Activated CD4-positive, alpha-beta T cell treated with anti-CD3 and anti-CD28 coated beads, Interleukin-2, amount 50 U/mL, for 48 hours (primary cell): ENCODE results near the gene CTDSPL.
"Not testable (repeated sequence)": the region's sequence is repeated elsewhere in the genome, so short reads cannot be mapped to it uniquely, and the experiment has no call there.

Experiments
- DNase-seq, 2 experiments: peaks; one replicate each; pipeline ENCODE4 v3.0.0-alpha.2; 2020

The CTDSPL gene, protein sequence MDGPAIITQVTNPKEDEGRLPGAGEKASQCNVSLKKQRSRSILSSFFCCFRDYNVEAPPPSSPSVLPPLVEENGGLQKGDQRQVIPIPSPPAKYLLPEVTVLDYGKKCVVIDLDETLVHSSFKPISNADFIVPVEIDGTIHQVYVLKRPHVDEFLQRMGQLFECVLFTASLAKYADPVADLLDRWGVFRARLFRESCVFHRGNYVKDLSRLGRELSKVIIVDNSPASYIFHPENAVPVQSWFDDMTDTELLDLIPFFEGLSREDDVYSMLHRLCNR

DNA sequence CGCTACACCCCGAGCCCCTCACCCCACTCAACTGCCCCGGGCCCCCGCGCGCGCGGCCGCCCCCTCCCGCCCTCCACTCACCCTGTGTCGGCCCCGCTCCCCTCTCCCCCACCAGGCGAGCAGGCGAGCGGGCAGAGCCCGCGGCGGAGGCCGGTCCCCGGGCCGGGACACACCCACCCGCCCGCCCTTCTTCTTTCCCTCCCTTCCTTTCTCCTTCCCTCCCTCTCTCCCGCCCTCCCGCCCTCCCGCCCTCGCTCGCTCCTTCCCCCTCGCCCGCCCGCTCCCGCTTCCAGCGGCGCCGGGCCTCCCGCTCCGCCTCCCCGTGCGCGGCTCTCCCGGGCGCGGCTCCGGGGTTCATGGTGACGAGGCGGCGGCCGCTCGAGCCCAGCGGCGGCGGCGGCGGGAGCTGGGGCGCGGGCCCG, at the start of gene CTDSPL:
TSS of gene CTDSPL (plus strand) at position 261 of the 422 bp plus-strand sequence. CDS start 320 bp downstream, outside the sequence.
- peak; percentile 12 to 14 for DNase-seq

DNA sequence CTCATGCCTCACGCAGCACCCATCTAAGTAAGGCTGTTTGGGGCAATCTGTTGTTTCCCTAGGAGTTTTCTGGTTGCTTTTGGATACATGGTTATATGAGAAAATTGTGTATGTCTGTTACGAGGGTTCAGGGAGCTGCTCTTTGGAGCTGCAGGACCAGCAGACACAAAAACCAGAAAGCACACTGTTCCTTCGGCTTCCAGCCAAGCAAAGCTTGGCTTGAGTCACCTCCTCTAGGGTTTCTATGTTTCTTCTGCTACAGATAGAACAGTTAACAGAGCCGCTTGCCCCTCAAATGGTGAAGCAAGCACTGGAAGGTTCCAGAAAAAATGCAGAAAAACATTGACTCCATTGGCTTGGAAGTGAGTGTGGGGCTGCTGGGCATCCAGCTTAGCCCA, 49.2 kb upstream of the CTDSPL start:
- no peak for DNase-seq

DNA sequence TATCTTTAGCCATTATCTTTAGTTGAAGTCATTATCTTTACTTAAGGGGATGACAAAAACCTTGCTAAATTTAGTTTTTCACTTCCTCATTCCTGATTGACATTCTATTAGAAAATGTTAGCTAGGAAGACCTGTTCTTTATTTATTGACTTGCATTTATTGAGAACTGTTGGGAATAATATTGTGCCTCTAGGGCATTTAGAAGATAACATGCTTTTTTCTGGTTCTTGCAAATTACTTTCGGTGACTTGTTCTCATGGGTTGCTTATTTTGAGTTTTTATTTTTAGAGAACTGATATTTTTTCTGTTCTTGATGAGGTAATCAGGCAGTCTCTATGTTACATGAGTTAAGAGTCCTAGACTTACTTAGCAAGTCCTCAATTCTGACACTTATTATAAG, 48.3 kb upstream of the CTDSPL start:
- DNase-seq: no peak

DNA sequence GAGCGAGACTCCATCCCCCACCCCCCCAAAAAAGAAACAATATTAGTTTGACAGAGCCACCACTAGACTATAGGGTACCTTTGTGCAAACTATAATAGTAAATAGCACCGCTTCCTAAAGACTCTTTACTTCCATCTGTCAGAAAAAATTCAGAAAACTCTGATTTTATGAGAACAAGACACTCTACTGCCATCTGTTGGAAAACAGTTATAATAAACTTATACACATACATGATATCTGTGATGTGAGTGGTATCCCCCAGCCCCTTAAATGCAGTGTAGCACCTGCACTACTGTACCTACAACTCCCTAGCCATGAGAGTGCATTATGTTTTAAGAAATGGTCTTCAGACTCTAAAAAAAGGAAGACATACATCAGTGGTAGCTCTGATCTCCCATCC, 47.1 kb upstream of the CTDSPL start:
- DNase-seq: no peak

DNA sequence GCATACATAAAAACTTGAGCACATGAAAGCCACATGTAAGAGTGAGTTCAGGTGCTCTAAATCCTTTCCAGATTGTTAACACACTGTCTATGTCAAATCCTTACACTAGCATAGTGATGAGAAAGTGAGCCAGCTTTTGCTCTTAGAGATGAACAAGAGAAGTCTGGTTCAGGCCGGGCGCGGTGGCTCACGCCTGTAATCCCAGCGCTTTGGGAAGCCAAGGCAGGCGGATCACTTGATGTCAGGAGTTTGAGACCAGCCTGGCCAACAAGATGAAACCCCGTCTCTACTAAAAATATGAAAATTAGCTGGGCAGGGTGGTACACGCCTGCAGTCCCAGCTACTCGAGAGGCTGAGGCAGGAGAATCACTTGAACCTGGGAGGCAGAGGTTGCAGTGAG, 46.5 kb upstream of the CTDSPL start:
- DNase-seq: not testable (repeated sequence)

DNA sequence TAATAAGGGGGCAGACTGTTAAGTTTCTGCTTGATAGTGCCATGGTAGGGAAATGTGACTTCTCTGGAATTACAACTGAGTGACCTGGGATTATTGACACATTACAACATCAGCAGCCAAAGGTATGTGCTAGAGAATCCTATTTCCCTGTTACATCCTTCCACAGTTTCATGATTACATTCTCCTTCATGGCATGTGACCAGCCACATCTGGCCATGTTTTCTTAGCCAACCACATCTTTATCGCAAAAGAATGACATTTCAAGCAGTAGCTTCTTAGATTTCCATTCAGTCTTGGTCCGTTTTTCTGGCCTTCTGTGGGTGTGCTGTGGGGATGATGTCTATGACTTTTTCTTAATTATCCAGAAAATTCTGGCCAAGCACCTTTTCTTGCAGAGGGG, 45.4 kb upstream of the CTDSPL start:
- no peak for DNase-seq

DNA sequence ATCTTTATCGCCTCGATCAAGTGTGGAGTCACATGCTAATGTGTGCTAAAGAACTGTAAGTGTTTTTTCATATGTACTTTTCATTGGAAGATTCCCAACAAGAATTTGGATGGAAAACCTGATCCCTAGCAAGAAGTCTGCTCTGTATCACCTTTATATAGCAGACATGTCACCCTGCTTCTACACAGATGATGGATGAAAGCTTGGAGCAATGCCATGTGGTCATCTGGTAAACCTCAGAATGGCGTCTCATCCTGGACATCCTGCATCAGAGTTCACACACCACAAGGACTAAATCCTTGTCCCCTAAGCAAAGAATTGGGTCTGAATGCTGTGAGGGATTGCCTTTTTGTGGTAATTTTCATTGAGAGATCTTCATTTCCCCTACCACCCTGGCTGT, 42.1 kb upstream of the CTDSPL start:
- DNase-seq: no peak

DNA sequence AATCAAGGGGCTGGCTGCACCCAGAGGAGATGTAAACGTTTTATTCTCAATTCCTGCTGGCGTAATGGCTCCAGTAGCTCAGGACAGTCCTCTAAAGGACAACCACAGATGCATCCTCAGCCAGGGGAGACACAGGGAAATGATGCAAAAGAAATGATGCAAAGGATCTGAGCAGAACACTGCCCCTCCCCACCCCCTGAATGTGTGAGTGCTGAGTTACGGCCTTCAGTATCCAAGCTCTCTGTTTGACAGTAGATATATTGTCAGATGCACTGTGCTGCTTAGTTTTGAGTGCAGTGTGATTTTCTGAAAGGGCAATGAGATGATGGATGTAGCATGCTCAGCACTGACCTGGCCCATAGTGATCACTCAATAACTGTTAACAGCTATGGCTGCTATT, 41.4 kb upstream of the CTDSPL start:
- no peak for DNase-seq

DNA sequence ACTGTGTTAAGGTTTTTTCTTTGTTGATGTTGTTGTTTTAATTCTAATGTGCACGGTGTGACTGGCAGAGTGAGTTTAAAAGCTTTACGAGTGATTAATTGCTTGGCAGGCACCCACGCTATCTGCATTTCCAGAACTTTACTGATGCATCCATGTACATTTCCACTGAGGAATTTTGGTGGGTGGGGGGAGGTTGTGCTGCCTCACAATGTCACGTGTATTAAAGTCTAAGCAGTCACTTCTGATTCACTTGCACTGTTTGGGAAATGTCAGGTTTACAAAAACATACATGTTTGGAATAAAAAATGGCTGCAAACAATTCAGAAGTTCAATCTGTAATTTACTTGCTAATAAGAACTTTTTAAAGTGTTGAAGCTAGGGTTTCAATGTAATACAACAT, 38.5 kb upstream of the CTDSPL start:
- DNase-seq: no peak

DNA sequence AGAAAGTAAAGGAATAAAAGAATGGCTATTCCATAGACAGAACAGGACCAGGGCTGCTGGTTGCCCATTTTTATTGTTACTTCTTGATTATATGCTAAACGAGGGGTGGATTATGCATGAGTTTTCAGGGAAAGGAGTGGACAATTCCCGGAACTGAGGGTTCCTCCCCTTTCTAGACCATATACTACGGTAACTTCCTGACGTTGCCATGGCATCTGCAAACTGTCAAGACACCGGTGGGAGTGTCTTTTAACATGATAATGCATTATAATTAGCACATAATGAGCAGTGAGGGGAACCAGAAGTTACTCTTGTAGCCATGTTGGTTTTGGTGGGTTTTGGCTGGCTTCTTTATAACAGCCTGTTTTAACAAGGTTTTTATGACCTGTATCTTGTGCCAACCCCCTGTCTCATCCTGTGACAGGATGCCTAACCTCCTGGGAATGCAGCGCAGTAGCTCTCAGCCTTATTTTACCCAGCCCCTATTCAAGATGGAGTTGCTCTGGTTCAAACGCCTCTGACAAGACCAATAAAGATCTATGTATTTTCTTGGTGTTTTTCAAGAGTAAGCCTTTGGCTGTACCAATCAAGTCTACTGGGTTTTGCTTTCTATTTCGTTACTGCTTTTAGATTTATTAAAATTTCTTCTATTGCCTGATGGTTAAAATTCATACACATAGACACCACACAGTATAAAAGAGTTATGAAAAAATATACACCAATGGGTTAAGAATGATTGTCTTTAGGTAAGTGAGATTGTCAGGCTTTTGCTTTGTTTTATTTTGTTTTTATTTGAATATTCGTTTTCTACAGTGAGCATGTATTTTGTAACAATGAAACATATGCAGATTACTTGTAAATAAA, 37.4 kb upstream of the CTDSPL start:
- DNase-seq: no peak

DNA sequence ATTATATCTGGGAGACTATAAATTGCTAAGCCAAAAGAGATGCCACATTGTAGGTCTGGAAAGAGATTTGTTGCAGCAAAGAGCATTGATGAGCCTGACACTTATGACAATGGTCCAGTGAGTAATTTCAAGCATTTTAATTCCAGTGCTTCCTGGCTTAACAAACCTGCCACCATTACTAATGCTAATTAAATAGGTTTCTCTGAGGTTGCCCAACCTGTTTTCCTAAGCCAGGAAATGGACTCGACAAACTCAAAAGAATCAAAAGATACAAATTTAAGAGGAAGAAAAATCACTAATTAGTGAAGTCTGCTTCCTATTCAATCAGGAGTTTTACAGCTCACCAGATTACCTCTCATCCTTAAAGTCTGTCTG, 36.7 kb upstream of the CTDSPL start:
- DNase-seq: no peak

DNA sequence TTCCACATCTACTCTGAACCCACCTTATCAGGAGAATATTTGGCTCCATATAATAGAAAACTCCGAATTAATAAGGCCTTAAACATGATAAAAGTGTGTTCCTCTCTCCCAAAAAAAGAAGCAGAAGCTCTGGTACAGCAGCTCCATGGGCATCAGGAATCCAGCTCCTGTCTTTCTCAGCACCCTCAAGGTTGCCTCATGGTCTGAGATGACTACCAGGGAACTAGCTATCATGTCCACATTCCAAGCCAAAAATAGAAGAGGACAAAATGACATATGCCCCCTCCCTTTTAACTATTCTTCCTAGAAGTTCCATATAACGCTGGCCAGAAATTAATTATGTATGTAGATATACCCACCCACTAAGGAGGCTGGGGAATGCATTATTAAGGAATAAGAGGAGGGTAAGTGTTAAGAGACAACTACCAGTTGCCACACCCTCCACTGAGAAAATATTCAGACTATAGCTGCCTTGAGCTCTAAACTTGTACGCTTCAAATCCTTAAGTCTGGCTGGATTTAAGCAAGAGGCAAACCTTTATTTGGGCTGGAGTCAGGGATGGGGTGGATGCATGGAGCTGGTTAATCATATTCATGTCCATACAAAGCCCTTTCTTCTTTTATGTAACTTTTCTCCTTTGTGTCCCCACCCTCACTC, 35.8 kb upstream of the CTDSPL start:
- no peak for DNase-seq

DNA sequence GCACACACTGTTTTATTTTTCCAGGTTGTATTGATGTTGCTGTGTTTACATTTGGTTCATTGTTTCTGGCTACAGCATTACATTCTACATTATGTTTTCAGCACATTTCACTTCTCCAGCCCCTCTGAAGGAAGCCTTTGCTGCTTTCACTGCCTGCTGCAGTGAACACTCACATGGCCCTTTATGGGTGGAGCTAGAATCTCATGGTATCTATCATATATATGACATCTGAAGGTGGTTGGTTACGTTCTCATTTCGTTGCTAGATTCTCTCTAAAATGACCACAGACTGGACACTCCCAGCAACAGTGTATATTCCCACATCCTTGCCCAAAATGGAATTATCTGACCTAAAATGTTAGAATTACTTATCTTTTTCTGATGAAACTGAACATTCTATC, 35.2 kb upstream of the CTDSPL start:
- DNase-seq: no peak

DNA sequence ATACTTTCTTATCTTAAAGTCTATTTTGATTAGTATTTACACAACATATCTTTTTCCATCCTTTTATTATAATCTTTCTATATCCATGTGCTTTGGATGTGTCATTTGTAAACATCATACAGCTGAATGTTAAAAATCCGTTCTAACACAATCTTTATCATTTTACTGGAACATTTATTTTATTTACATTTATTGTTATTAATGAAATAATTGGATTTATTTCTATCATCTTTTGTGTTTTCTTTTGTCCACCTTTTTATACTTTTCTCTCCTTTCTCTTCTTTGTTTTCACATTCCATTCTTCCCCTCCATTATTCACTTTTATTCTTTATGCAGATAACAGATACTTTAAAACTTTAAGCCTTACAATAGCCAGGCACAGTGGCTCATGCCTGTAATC, 34.7 kb upstream of the CTDSPL start:
- DNase-seq: no peak

DNA sequence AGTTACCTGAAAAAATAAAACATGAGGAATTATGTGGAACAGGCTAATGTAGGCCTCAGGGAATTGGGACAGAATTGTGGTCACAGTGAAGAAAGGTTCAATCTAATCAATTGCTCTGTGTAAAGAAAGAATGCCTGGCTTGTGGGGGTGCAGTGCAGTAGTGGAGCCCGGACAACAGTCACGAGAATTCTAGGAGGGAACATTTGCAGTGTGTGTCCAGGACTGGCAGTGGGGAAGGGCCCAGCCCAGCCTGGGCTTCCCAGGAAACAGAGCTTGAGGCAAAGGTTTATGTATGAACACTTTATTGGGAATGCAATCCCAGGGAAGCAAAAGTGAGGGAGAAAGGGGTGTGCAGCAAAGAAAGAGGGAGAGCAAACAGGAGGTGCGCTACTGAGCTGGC, 29.2 kb upstream of the CTDSPL start:
- no peak for DNase-seq

DNA sequence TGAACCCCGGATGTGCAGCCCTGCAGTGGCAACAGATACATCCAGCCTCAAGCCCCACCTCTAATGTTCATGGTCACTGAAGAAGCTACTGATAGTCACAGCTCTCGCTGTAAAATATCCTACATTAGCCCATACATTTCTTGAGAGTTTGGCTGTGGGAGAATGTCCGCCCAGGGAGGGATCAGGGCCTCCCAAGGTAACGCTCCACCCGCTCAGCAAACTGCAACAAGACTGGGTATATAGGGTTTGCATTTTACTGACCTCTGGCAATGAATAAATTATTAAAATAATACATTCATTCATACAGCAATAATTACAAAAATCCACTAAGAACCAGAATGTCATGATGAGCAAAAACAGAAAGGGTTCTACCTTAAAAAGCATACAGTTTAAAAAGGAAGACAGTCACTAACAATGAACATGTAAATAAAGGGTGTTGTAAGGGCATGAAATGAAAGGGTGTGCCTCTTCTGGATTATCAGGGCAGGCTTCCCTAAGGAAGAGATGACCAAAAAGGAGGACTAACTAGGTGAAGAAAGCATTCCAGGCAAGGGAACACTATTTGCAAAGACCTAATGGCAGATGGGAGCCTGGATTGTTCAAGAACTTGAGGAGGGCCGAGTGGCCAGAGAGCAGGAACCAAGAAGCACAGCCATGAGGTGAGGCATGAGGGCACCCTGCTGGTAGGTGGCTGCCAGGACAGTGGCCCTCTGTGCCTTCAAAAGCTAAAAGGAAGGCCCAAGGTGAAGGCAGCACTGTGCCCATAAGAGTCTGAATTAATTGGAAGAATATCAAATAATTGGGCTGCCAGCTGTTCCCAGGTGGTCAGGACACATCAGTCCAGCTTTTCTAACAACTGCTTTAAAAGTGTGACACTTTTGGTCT, 28.1 kb upstream of the CTDSPL start:
- no peak for DNase-seq

DNA sequence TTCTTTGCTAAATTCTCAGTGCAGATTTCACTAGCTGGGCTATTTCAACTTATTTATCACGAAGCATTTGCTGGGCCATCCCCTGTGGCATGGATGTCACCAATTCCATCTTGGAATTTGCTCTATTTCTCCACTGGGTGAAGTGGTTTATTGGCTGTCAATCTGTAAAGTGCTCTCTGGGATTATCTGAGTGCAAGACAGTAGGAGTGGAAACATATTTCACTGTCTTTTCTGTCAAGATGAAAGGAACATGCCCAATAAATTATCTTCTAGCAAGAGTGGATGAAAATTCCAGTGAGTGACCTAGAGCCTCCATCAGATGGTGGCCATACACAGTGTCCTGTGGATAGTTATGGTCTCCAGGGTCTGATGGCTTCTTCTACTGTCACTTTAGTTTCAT, 25.1 kb upstream of the CTDSPL start:
- no peak for DNase-seq

DNA sequence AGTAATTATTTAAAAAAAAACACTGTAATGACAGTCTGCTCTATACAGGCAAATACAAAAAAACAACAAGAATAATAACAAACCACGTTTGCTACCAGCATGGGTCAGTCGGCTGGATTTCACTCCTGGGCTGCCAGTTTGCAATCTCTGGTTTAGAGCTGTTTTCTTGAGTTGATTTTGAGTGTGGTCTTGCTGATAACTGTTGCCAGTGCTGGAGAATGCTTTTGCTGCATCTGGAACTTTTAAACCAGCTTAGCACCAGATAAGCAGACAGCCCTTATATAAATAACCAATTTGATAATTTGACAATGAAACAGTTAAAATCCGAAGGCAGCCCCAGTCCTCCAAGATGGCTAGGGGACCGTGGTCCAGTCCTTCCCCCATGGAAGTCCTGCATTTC, 14.0 kb upstream of the CTDSPL start:
- DNase-seq: no peak

DNA sequence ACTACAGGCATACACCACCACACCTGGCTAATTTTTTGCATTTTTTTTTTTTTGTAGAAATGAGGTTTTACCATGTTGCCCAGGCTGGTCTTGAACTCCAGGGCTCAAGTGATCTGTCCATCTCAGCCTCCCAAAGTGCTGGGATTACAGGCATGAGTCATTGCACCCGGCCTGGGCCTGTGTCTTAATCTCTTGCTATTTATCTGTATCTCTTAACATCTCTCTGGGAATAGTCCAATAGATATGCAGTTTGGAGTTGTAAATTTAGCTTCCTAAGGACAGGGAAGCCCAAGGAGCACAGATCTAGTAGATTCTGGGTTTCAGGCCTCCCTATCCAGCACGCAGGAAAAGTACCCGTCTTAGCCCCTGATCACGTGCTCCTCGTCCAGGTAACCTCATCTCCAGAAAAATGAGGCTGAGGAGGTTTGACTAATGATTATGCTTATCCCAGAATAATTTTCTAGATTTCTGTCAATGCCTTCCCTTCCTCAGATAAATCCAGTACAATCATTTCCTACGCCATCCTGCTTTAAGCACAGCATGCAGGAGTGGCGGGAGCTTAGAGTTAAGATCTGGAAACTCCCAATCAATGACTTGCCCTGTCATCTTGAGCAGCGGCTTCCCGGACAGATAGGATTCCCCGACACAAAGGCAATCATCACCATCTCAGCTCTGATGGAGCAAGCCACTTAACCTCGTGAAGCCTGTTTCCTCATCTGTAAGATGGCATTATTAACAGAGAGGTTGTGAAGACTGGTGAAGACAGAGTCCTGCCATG, 12.3 kb upstream of the CTDSPL start:
- no peak for DNase-seq

DNA sequence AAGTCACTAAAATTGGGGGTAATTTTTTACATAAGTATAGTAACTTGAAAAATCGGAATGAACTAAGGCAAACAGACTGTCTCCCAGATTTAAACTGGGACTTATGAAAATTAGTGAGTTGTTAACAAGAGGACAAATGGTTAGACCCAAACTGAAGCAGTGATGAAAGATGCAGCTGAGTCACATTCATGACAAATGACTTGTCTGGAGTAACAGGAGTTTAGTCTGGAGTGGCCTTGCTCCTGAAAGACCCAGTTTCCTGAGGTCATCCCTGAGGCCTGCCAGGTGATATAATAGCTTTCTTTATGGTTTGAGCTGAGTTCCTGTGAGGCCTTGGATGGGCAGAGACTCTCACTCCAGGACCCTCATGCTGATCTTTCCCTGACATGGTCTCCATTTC, 9.6 kb upstream of the CTDSPL start:
- DNase-seq: no peak

DNA sequence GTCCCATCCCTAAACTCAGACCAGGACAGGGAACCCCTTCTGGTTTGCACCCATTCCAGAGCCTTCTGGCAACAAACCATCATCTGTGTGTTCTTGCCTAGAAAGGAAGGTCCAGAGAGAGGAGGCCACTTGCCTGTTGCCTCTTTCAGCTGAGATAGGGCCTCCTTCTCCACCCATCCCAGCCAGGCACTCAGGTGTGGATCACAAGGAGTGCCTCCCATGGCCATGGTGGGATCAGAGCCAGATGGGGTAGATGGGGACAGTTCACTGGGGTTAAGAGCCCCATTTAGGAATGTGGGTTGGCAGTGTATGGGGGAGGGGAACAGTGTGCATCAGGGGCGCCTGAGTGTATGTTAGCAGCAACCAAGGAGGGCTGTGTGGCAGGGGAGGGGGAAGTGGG, 8.9 kb upstream of the CTDSPL start:
- DNase-seq: no peak
